NOMO-1 (cell line): ENCODE measurements around the gene ETFB.
"Not testable (repeated sequence)": the region's sequence is repeated elsewhere in the genome, so short reads cannot be mapped to it uniquely, and the experiment has no call there.

Experiments used
- DNase-seq, 2 experiments: peaks; one replicate each; lab custom pipeline; 2025; ENCODE audit not compliant: unreplicated experiment in 2 of 2; lab: John Stamatoyannopoulos, UW

ETFB gene

GRCh38 chr19:51365965-51366388, at the start of gene ETFB:
Gene ETFB (minus strand): TSS chr19:51366388. CDS start chr19:51366326, 62 bp downstream.
- no peak for DNase-seq

GRCh38 chr19:51415187-51415586, 49.0 kb upstream of the ETFB start:
- no peak for DNase-seq

GRCh38 chr19:51410950-51411748, 45.0 kb upstream of the ETFB start:
- DNase-seq = no peak

GRCh38 chr19:51407511-51408131, 41.4 kb upstream of the ETFB start:
- DNase-seq = peak; percentile 82 to 87

- DNase-seq = no peak
Measured at GRCh38 chr19:51402117-51402516, 35.9 kb upstream of the ETFB start.

- DNase-seq = not testable (repeated sequence)
Measured at GRCh38 chr19:51399936-51400335, 33.7 kb upstream of the ETFB start.

GRCh38 chr19:51399231-51399630, 33.0 kb upstream of the ETFB start:
- DNase-seq = no peak

GRCh38 chr19:51398096-51398704, 32.0 kb upstream of the ETFB start:
- peak; percentile 8 to 55 for DNase-seq

GRCh38 chr19:51397453-51397852, 31.3 kb upstream of the ETFB start:
- not testable (repeated sequence) for DNase-seq

- no peak for DNase-seq
Measured at GRCh38 chr19:51396175-51396574, 30.0 kb upstream of the ETFB start.

- DNase-seq = peak; percentile 99
Measured at GRCh38 chr19:51394050-51394836, 28.1 kb upstream of the ETFB start.

GRCh38 chr19:51392701-51393100, 26.5 kb upstream of the ETFB start:
- no peak for DNase-seq

- no peak for DNase-seq
Measured at GRCh38 chr19:51391073-51391611, 25.0 kb upstream of the ETFB start.

- no peak for DNase-seq
Measured at GRCh38 chr19:51389143-51389542, 23.0 kb upstream of the ETFB start.

- DNase-seq = no peak
Measured at GRCh38 chr19:51387924-51388389, 21.8 kb upstream of the ETFB start, which contains the start of gene LIM2. Gene LIM2 (minus strand): TSS chr19:51387974. CDS start chr19:51387443, 531 bp downstream.

GRCh38 chr19:51386882-51387520, 20.8 kb upstream of the ETFB start:
- no peak for DNase-seq

- no peak for DNase-seq
Measured at GRCh38 chr19:51382004-51382403, 15.8 kb upstream of the ETFB start.

GRCh38 chr19:51380379-51380778, 14.2 kb upstream of the ETFB start:
- DNase-seq = no peak

- DNase-seq = no peak
Measured at GRCh38 chr19:51377422-51377821, 11.2 kb upstream of the ETFB start.
